ENCODE data around the gene RIMBP2.

GRCh38 chr12:130477701-130478100 is 238.4 kb downstream of the RIMBP2 start:
- TF ChIP-seq POLR2A (IDR thresholded peaks at IDR 0.05): no peak
- TF ChIP-seq, protein P1, sequence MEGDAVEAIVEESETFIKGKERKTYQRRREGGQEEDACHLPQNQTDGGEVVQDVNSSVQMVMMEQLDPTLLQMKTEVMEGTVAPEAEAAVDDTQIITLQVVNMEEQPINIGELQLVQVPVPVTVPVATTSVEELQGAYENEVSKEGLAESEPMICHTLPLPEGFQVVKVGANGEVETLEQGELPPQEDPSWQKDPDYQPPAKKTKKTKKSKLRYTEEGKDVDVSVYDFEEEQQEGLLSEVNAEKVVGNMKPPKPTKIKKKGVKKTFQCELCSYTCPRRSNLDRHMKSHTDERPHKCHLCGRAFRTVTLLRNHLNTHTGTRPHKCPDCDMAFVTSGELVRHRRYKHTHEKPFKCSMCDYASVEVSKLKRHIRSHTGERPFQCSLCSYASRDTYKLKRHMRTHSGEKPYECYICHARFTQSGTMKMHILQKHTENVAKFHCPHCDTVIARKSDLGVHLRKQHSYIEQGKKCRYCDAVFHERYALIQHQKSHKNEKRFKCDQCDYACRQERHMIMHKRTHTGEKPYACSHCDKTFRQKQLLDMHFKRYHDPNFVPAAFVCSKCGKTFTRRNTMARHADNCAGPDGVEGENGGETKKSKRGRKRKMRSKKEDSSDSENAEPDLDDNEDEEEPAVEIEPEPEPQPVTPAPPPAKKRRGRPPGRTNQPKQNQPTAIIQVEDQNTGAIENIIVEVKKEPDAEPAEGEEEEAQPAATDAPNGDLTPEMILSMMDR (IDR thresholded peaks at IDR 0.05): no peak

Measured in tibial nerve (tissue), 3 donors.